HCT116 (cell line): ENCODE data around the gene KCND2. TPM values are rescaled to one million over a fixed set of nuclear protein-coding genes. Genes with fewer than 3 reads are reported as not detected.
"Not testable (repeated sequence)": the region's sequence is repeated elsewhere in the genome, so short reads cannot be mapped to it uniquely, and the experiment has no call there.

ENCODE experiments used
- ATAC-seq: fragments of 200-7000 bp; cut with Tn5 transposase; 2 replicates; pipeline ENCODE4 v1.9.1; 2020; ENCODE audit warnings: mild to moderate bottlenecking, moderate library complexity
- BruUV-seq: library from RNA; stranded (reverse); fragments of 400-500 nt; replicated peaks from 2 replicates; lab custom pipeline; 2021; lab: Mats Ljungman, UMichigan
- CTCF ChIA-PET: fragments of 300-600 bp; sonication (Branson Sonifier 250); formaldehyde crosslinking; loops from one replicate; lab custom pipeline; 2021; ENCODE audit warnings: antibody characterized with exemption; lab: Charles Lee
- POLR2A ChIA-PET: fragments of 300-600, 350-600 bp; sonication (Branson Sonifier 250); formaldehyde crosslinking; loops from one replicate; lab custom pipeline; 2021; ENCODE audit warnings: antibody characterized with exemption; lab: Charles Lee
- RAD21 ChIA-PET, 2 experiments: fragments of 300-600 bp; sonication (Branson Sonifier 250); formaldehyde crosslinking; loops; one replicate each; lab custom pipeline; 2023; ENCODE audit warnings: low total read pairs in 2 of 2; ENCODE audit not compliant: uncharacterized antibody in 2 of 2, unreplicated experiment in 2 of 2, low non-redundant PET in 1 of 2; lab: Charles Lee
- DNase-seq: peaks from one replicate; pipeline ENCODE4 v3.0.0-alpha.2; 2010; ENCODE audit warnings: low read depth, low spot score
- H2AFZ ChIP-seq: fragments of 200-600 bp; shearing (Covaris generic), sonication (generic); 2 replicates; pipeline ENCODE4 v1.6.1; 2017; ENCODE audit warnings: low read depth, mixed run types, mixed read lengths, antibody characterized with exemption, low read length; ENCODE audit not compliant: poor library complexity, severe bottlenecking
- H3K27ac ChIP-seq: 2 replicates; pipeline ENCODE4 v1.5.1; 2012; ENCODE audit warnings: low read depth, low read length
- H3K27me3 ChIP-seq: fragments of 200-600 bp; sonication (generic); 2 replicates; pipeline ENCODE4 v1.6.1; 2016; ENCODE audit warnings: mixed run types, low read length, mixed read lengths; ENCODE audit not compliant: insufficient read depth
- H3K36me3 ChIP-seq, 2 experiments: fragments of 200-500 bp in 1 of 2; fragments of 200-600 bp in 1 of 2; sonication (Bioruptor generic) in 1 of 2; sonication (generic) in 1 of 2; 2 replicates each; pipeline versions ENCODE4 v1.5.1 to v1.6.1; 2014 to 2016; ENCODE audit warnings: low read length in 2 of 2, inconsistent platforms in 1 of 2, mixed read lengths in 1 of 2, mixed run types in 1 of 2; ENCODE audit not compliant: insufficient read depth in 2 of 2, control insufficient read depth in 1 of 2
- H3K4me1 ChIP-seq, 2 experiments: fragments of 200-600 bp in 1 of 2; sonication (generic) in 1 of 2; 2 replicates each; pipeline versions ENCODE4 v1.5.1 to v1.6.1; 2012 to 2017; ENCODE audit warnings: low read length in 2 of 2, inconsistent platforms in 1 of 2, mild to moderate bottlenecking in 1 of 2, mixed read lengths in 1 of 2, mixed run types in 1 of 2, moderate library complexity in 1 of 2; ENCODE audit not compliant: insufficient read depth in 2 of 2, control insufficient read depth in 1 of 2
- H3K4me2 ChIP-seq: fragments of 200-600 bp; sonication (generic); 2 replicates; pipeline ENCODE4 v1.6.1; 2017; ENCODE audit warnings: mixed run types, low read length, mixed read lengths
- H3K4me3 ChIP-seq, 2 experiments: fragments of 200-600 bp in 1 of 2; sonication (generic) in 1 of 2; replicated peaks in 1 of 2; 2 replicates each; pipeline ENCODE4 v1.5.1; 2011 to 2016; ENCODE audit warnings: low read length in 2 of 2, control low read depth in 1 of 2, low read depth in 1 of 2, mild to moderate bottlenecking in 1 of 2, mixed read lengths in 1 of 2, mixed run types in 1 of 2
- H3K79me2 ChIP-seq: fragments of 200-600 bp; sonication (generic); 2 replicates; pipeline ENCODE4 v1.6.1; 2017; ENCODE audit warnings: mild to moderate bottlenecking, mixed run types, low read length, moderate library complexity, mixed read lengths; ENCODE audit not compliant: insufficient read depth
- H3K9ac ChIP-seq: fragments of 200-600 bp; sonication (generic); 2 replicates; pipeline ENCODE4 v1.6.1; 2016; ENCODE audit warnings: low read length, mixed read lengths
- H3K9me2 ChIP-seq: fragments of 200-600 bp; sonication (generic), shearing (Covaris generic); 2 replicates; pipeline ENCODE4 v1.6.1; 2017; ENCODE audit warnings: mixed run types, mild to moderate bottlenecking, moderate library complexity; ENCODE audit not compliant: insufficient read depth
- H3K9me3 ChIP-seq, 2 experiments: fragments of 200-500 bp in 1 of 2; fragments of 200-600 bp in 1 of 2; sonication (Bioruptor generic) in 1 of 2; sonication (generic) in 1 of 2; 2 replicates each; pipeline ENCODE4 v1.6.1; 2014 to 2017; ENCODE audit warnings: low read length in 2 of 2, mixed read lengths in 2 of 2, inconsistent platforms in 1 of 2, low read depth in 1 of 2, mild to moderate bottlenecking in 1 of 2, mixed run types in 1 of 2, moderate library complexity in 1 of 2; ENCODE audit not compliant: control insufficient read depth in 1 of 2, insufficient read depth in 1 of 2
- H4K20me1 ChIP-seq: fragments of 200-600 bp; sonication (generic), shearing (Covaris generic); 2 replicates; pipeline ENCODE4 v1.6.1; 2017; ENCODE audit warnings: mixed run types, mild to moderate bottlenecking, moderate library complexity; ENCODE audit not compliant: insufficient read depth
- CBX3 ChIP-seq: IDR thresholded peaks from 2 replicates; pipeline ENCODE4 v1.6.1; 2012; ENCODE audit warnings: low read depth
- EGR1 ChIP-seq: IDR thresholded peaks from 2 replicates; pipeline ENCODE4 v1.6.1; 2012; ENCODE audit warnings: low read depth
- ELF1 ChIP-seq: IDR thresholded peaks from 2 replicates; pipeline ENCODE4 v1.6.1; 2012; ENCODE audit warnings: low read depth, borderline replicate concordance
- EZH2phosphoT487 ChIP-seq: fragments of 200-600 bp; IDR thresholded peaks from 2 replicates; pipeline ENCODE4 v1.6.1; 2018; ENCODE audit warnings: antibody characterized with exemption, borderline replicate concordance
- FOSL1 ChIP-seq: IDR thresholded peaks from 2 replicates; pipeline ENCODE4 v1.6.1; 2012; ENCODE audit warnings: low read depth
- JUND ChIP-seq: IDR thresholded peaks from 2 replicates; pipeline ENCODE4 v1.6.1; 2012
- MAX ChIP-seq: IDR thresholded peaks from 2 replicates; pipeline ENCODE4 v1.6.1; 2012
- POLR2AphosphoS5 ChIP-seq: IDR thresholded peaks from 2 replicates; pipeline ENCODE4 v1.6.1; 2011; ENCODE audit warnings: mild to moderate bottlenecking, low read depth, low read length, moderate library complexity
- RAD21 ChIP-seq: IDR thresholded peaks from 2 replicates; pipeline ENCODE4 v1.6.1; 2012; ENCODE audit warnings: low read depth, mild to moderate bottlenecking
- SIN3A ChIP-seq: IDR thresholded peaks from 2 replicates; pipeline ENCODE4 v1.6.1; 2012; ENCODE audit warnings: low read depth
- SP1 ChIP-seq: IDR thresholded peaks from 2 replicates; pipeline ENCODE4 v1.6.1; 2012; ENCODE audit warnings: low read depth
- SRF ChIP-seq: IDR thresholded peaks from 2 replicates; pipeline ENCODE4 v1.6.1; 2012; ENCODE audit warnings: low read depth
- YY1 ChIP-seq: IDR thresholded peaks from 2 replicates; pipeline ENCODE4 v1.6.1; 2011; ENCODE audit warnings: low read length, low read depth, moderate library complexity, mild to moderate bottlenecking; ENCODE audit not compliant: insufficient replicate concordance; ENCODE audit errors: extremely low read depth
- ZFX ChIP-seq: fragments of 450-650 bp; IDR thresholded peaks from 2 replicates; pipeline ENCODE4 v1.6.1; 2017
- ZNF274 ChIP-seq: fragments of 200-500 bp; sonication (Bioruptor generic); IDR thresholded peaks from 2 replicates; pipeline ENCODE4 v1.6.1; 2014; ENCODE audit warnings: mild to moderate bottlenecking, low read depth, low read length, inconsistent platforms
- intact Hi-C: fragments of 100-400 bp; cut with micrococcal nuclease; formaldehyde crosslinking; loops from 2 replicates; pipeline ENCODE4 v1.10.0; 2022
- total RNA-seq: library from RNA; stranded (reverse); gene quantifications from one replicate; pipeline ENCODE4 v1.2.1, GENCODE V29; 2021; ENCODE audit not compliant: unreplicated experiment
- TF ChIP-seq, protein P1 (sequence below): IDR thresholded peaks from 2 replicates; pipeline ENCODE4 v1.6.1; 2012
- TF ChIP-seq, protein P2 (sequence below), 3 experiments: fragments of 200-600 bp in 1 of 3; sonication (generic) in 1 of 3; IDR thresholded peaks in 2 of 3; conservative IDR thresholded peaks in 1 of 3; 2 replicates each; pipeline ENCODE4 v1.5.1; 2012 to 2017; ENCODE audit warnings: low read depth in 2 of 3, low read length in 2 of 3, antibody characterized with exemption in 1 of 3, borderline replicate concordance in 1 of 3, control low read depth in 1 of 3, mild to moderate bottlenecking in 1 of 3, mixed read lengths in 1 of 3, mixed run types in 1 of 3, moderate library complexity in 1 of 3; ENCODE audit not compliant: insufficient read depth in 1 of 3

KCND2 gene
- total RNA-seq, 1 experiment from 2014 or later: 0.05 TPM

DNA sequence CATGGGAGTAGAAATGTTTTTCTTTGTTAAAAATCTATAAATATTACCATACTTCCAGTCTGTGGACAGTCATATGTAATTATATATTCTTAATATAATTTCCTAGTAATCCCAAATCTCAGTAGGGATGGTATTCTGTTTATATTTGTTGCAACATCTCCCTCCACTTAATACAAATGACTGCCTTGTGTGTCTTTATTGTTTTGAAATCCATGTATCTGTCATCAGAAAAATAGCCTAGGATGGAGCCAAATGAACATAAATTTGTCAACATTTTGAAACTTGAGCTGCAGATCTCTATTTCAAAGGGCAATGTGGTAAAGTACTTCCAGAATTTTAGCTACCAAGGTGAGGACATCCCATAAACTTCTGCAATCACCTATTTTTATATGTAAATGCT, 294.2 kb downstream of the KCND2 start (continued):
- no peak for TF ChIP-seq EZH2phosphoT487
- no peak for TF ChIP-seq JUND

- H3K36me3 ChIP-seq, CTCF ChIA-PET, H4K20me1 ChIP-seq, H3K9me2 ChIP-seq, H3K9me3 ChIP-seq, ATAC-seq, intact Hi-C loops, H2AFZ ChIP-seq, H3K4me2 ChIP-seq, H3K79me2 ChIP-seq, BruUV-seq, POLR2A ChIA-PET, H3K4me3 ChIP-seq, H3K4me1 ChIP-seq, H3K9ac ChIP-seq, H3K27me3 ChIP-seq, H3K27ac ChIP-seq, DNase-seq: not testable (repeated sequence)
- RAD21 ChIA-PET: interaction anchor here in 1 of 2 experiments (0.7 kb wide), 1 partner anchor 372 kb away, joined by 3 read pairs; the partner anchor contains the start of gene ING3
Measured at GRCh38 chr7:120578657-120579056, 305.7 kb downstream of the KCND2 start.

DNA sequence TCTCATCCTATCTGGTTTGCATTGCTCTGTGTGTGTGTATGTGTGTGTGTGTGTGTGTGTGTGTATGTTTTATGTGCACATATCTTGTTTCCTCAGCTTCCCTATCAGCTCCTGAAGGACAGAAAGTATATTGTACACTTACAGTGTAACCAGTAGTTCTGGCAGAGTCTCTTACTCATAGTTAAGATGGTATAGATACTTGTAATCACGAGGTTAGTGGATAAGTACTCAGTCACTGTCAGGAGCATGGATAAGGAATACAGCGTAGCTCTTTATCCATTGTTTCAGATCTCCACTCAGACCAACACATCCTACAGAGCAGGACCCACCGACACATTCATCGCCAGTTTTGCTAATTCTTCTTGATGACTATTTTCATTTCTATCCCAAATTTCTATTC, 309.9 kb downstream of the KCND2 start:
- no peaks in the 10 kb centered on the region for H3K9me2 ChIP-seq
- H4K20me1 ChIP-seq: no peaks in the 10 kb centered on the region
- H3K4me3 ChIP-seq: no peak overlapping the region
- DNase-seq: no peak
- no peaks in the 10 kb centered on the region for H3K36me3 ChIP-seq
- no TSS peak for BruUV-seq
- H3K4me1 ChIP-seq: peaks cover 6 to 14% of the 10 kb centered on the region in 2 experiments; a peak in 2 of 4 replicates
- no peaks in the 10 kb centered on the region for H3K9me3 ChIP-seq
- no peak overlapping the region for H3K4me2 ChIP-seq
- H3K79me2 ChIP-seq: no peaks in the 10 kb centered on the region
- CTCF ChIA-PET: no interaction called here
- H2AFZ ChIP-seq: peak overlapping the region; percentile 76
- no peak for TF ChIP-seq FOSL1
- no peak for TF ChIP-seq CBX3
- TF ChIP-seq RAD21: no peak
- TF ChIP-seq POLR2AphosphoS5: no peak
- TF ChIP-seq MAX: no peak
- TF ChIP-seq, protein P1, sequence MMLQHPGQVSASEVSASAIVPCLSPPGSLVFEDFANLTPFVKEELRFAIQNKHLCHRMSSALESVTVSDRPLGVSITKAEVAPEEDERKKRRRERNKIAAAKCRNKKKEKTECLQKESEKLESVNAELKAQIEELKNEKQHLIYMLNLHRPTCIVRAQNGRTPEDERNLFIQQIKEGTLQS: no peak
- no peak for TF ChIP-seq EGR1
- no peak for TF ChIP-seq YY1
- TF ChIP-seq SIN3A: no peak
- no peak for TF ChIP-seq SP1
- TF ChIP-seq, protein P2, sequence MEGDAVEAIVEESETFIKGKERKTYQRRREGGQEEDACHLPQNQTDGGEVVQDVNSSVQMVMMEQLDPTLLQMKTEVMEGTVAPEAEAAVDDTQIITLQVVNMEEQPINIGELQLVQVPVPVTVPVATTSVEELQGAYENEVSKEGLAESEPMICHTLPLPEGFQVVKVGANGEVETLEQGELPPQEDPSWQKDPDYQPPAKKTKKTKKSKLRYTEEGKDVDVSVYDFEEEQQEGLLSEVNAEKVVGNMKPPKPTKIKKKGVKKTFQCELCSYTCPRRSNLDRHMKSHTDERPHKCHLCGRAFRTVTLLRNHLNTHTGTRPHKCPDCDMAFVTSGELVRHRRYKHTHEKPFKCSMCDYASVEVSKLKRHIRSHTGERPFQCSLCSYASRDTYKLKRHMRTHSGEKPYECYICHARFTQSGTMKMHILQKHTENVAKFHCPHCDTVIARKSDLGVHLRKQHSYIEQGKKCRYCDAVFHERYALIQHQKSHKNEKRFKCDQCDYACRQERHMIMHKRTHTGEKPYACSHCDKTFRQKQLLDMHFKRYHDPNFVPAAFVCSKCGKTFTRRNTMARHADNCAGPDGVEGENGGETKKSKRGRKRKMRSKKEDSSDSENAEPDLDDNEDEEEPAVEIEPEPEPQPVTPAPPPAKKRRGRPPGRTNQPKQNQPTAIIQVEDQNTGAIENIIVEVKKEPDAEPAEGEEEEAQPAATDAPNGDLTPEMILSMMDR (IDR thresholded peaks at IDR 0.05 in 2 of 3, conservative IDR thresholded peaks at IDR 0.05 in 1 of 3; ENCODE audit: borderline replicate concordance in 1 of 3, insufficient read depth in 1 of 3, low read depth in 2 of 3, low read length in 2 of 3): no peak
- no peak for TF ChIP-seq ELF1
- no peak for TF ChIP-seq SRF
- TF ChIP-seq ZNF274: no peak
- TF ChIP-seq ZFX: no peak
- ATAC-seq: no peak
- H3K27me3 ChIP-seq: no peaks in the 10 kb centered on the region
- RAD21 ChIA-PET: no interaction called here
- POLR2A ChIA-PET: no interaction called here
- H3K27ac ChIP-seq: no peak overlapping the region
- intact Hi-C loops: no loop called here
- no peak overlapping the region for H3K9ac ChIP-seq
